K562 (cell line): ENCODE measurements around the gene PLA2G3. TPM values are rescaled to one million over a fixed set of nuclear protein-coding genes. Genes with fewer than 3 reads are reported as not detected.

Experiments
- ATAC-seq: fragments of 200-7000 bp; cut with Tn5 transposase; 3 replicates; pipeline ENCODE4 v1.9.1; 2020; ENCODE audit warnings: moderate library complexity
- BruUV-seq: library from RNA; stranded (reverse); fragments of 400-500 nt; replicated peaks from 2 replicates; lab custom pipeline; 2021; lab: Mats Ljungman, UMichigan
- CTCF ChIA-PET: fragments of 300-600 bp; formaldehyde crosslinking; extraction: SDS; loops from one replicate; lab custom pipeline; 2021; ENCODE audit warnings: low intra/inter-chr PET ratio; lab: Yijun Ruan, JAX
- POLR2A ChIA-PET: fragments of 300-600, 350-650 bp; sonication (Branson Sonifier 250); formaldehyde crosslinking; extraction: SDS; loops from one replicate; lab custom pipeline; 2021; ENCODE audit warnings: antibody characterized with exemption, inconsistent platforms; lab: Yijun Ruan, JAX
- DNase-seq, 4 experiments: peaks; one replicate each; pipeline versions ENCODE4 v3.0.0 to v3.0.0-alpha.2; 2011 to 2018; ENCODE audit warnings: low spot score in 3 of 4, mixed read lengths in 3 of 4; ENCODE audit errors: extremely low read depth in 1 of 4
- FAIRE-seq: peaks from 2 replicates; lab custom pipeline; 2011; peaks lifted over from hg19 to GRCh38; lab: Jason Lieb, UNC
- H2AFZ ChIP-seq: 2 replicates; pipeline ENCODE4 v1.6.0; 2011; ENCODE audit warnings: low read depth, low read length, control low read depth, inconsistent platforms
- H3K27ac ChIP-seq: fragments of 200-600 bp; 3 replicates; pipeline ENCODE4 v1.8.0; 2011; ENCODE audit warnings: low read depth, mild to moderate bottlenecking, control low read depth, inconsistent platforms, low read length, moderate library complexity, mixed read lengths; ENCODE audit errors: extremely low read depth
- H3K27me3 ChIP-seq, 2 experiments: fragments of 300-600 bp in 1 of 2; 2 replicates in 1 of 2; 3 replicates in 1 of 2; pipeline versions ENCODE4 v1.6.0 to v1.8.0; 2011; ENCODE audit warnings: inconsistent platforms in 2 of 2, low read length in 2 of 2, mild to moderate bottlenecking in 1 of 2, mixed read lengths in 1 of 2, moderate library complexity in 1 of 2; ENCODE audit not compliant: control insufficient read depth in 2 of 2, insufficient read depth in 2 of 2
- H3K36me3 ChIP-seq: fragments of 300-600 bp; 3 replicates; pipeline ENCODE4 v1.8.0; 2011; ENCODE audit warnings: mild to moderate bottlenecking, low read length, inconsistent platforms; ENCODE audit not compliant: control insufficient read depth, insufficient read depth
- H3K4me1 ChIP-seq, 2 experiments: fragments of 200-600 bp in 1 of 2; replicated peaks in 1 of 2; 2 replicates in 1 of 2; 3 replicates in 1 of 2; pipeline versions ENCODE4 v1.5.1 to v1.8.0; 2011; ENCODE audit warnings: inconsistent platforms in 2 of 2, low read length in 2 of 2, mild to moderate bottlenecking in 1 of 2, mixed read lengths in 1 of 2, moderate library complexity in 1 of 2; ENCODE audit not compliant: control insufficient read depth in 2 of 2, insufficient read depth in 2 of 2
- H3K4me2 ChIP-seq: 2 replicates; pipeline ENCODE4 v1.6.1; 2011; ENCODE audit warnings: low read length, control low read depth, inconsistent platforms, mixed read lengths; ENCODE audit not compliant: insufficient read depth
- H3K4me3 ChIP-seq: fragments of 200-600 bp; sonication (generic), shearing (Covaris generic); 2 replicates; pipeline ENCODE4 v1.5.1; 2016; ENCODE audit warnings: control low read depth, inconsistent platforms
- H3K79me2 ChIP-seq: fragments of 200-600 bp; 3 replicates; pipeline ENCODE4 v1.8.0; 2011; ENCODE audit warnings: low read length, inconsistent platforms; ENCODE audit not compliant: control insufficient read depth, insufficient read depth
- H3K9ac ChIP-seq, 2 experiments: 2 replicates each; pipeline versions ENCODE4 v1.6.0 to v1.6.1; 2011; ENCODE audit warnings: low read depth in 2 of 2, low read length in 2 of 2, control low read depth in 1 of 2, inconsistent platforms in 1 of 2, mild to moderate bottlenecking in 1 of 2, mixed read lengths in 1 of 2; ENCODE audit not compliant: insufficient read depth in 1 of 2
- H3K9me1 ChIP-seq: one replicate; pipeline ENCODE4 v1.6.0; 2011; ENCODE audit warnings: inconsistent platforms, mild to moderate bottlenecking, low read length, moderate library complexity; ENCODE audit not compliant: control insufficient read depth, insufficient read depth
- H3K9me3 ChIP-seq: replicated peaks from 2 replicates; pipeline ENCODE4 v1.5.1; 2011; ENCODE audit warnings: low read depth, low read length, inconsistent platforms; ENCODE audit not compliant: control insufficient read depth, insufficient read depth
- H4K20me1 ChIP-seq: replicated peaks from 2 replicates; pipeline ENCODE4 v1.6.1; 2011; ENCODE audit warnings: low read length, inconsistent platforms, mixed read lengths; ENCODE audit not compliant: control insufficient read depth, insufficient read depth
- ETV5 ChIP-seq: sonication (generic); formaldehyde crosslinking; IDR thresholded peaks from 2 replicates; pipeline ENCODE4 v1.4.0; 2020; ENCODE audit warnings: low read depth, mild to moderate bottlenecking, missing genetic modification reagents
- FOSL1 ChIP-seq: fragments of 200-800 bp; sonication (Bioruptor generic); conservative IDR thresholded peaks from 2 replicates; pipeline ENCODE4 v1.6.1; 2016; ENCODE audit warnings: missing genetic modification characterization, missing compliant biosample characterization
- JUND ChIP-seq, 2 experiments: IDR thresholded peaks; 2 replicates in 1 of 2; 3 replicates in 1 of 2; pipeline ENCODE4 v1.6.1; 2011; ENCODE audit warnings: borderline replicate concordance in 2 of 2, low read depth in 2 of 2, low read length in 2 of 2, improper control_type of control experiment in 1 of 2, missing biosample characterization in 1 of 2, missing genetic modification characterization in 1 of 2, missing genetic modification reagents in 1 of 2
- in situ Hi-C: fragments of 300-500 bp; cut with MboI; formaldehyde crosslinking; loops from 4 replicates; pipeline ENCODE4 v1.15.0; 2018; ENCODE audit warnings: inconsistent platforms, mixed read lengths
- intact Hi-C: fragments of 100-400 bp; cut with micrococcal nuclease; formaldehyde crosslinking; loops from 2 replicates; pipeline ENCODE4 v1.14.2; 2022
- polyA plus RNA-seq, 8 experiments: library from polyadenylated mRNA; depleted of rRNA in 4 of 8; stranded (reverse) in 5 of 8; unstranded in 3 of 8; fragments of >200 nt; fragmentation: Nextera tagmentation in 2 of 8; fragmentation: Illumina TruSeq in 1 of 8; extraction: Ambion mirVana in 2 of 8; extraction: Trizol in 1 of 8; gene quantifications; 2 replicates each; pipeline versions ENCODE4 v1.2.1 to v1.2.3, GENCODE V29; 2011 to 2014; ENCODE audit warnings: inconsistent platforms in 1 of 8, missing spikeins in 1 of 8
- total RNA-seq, 7 experiments: library from RNA; depleted of rRNA in 6 of 7; stranded (reverse); fragments of >200 nt in 6 of 7; fragmentation: Illumina TruSeq in 2 of 7; extraction: Trizol in 2 of 7; gene quantifications; 2 replicates each; pipeline versions ENCODE4 v1.2.1 to v1.2.3, GENCODE V29; 2011 to 2021; ENCODE audit warnings: low replicate concordance in 1 of 7
- TF ChIP-seq, protein P1 (sequence below), 2 experiments: fragments of 450-650 bp in 1 of 2; sonication (generic) in 1 of 2; formaldehyde crosslinking in 1 of 2; IDR thresholded peaks in 1 of 2; conservative IDR thresholded peaks in 1 of 2; 2 replicates each; pipeline versions ENCODE4 v1.6.1 to v1.8.1; 2016 to 2023; ENCODE audit warnings: mild to moderate bottlenecking in 2 of 2, moderate library complexity in 2 of 2, inconsistent platforms in 1 of 2, missing genetic modification reagents in 1 of 2

PLA2G3 gene
- total and polyA plus RNA-seq, 9 of the 15 experiments (the other 6 are each of a cell fraction or from before 2014, with no cell fraction given): 0.18 to 1.4 (median 0.64) TPM

GRCh38 chr22:31144223-31144622, 3.9 kb upstream of the PLA2G3 start:
- Histone ChIP-seq H3K9me3 (no peaks in the 10 kb centered on the region), H3K36me3 (no peaks in the 10 kb centered on the region), H3K4me1 (peaks cover 0 to 13% of the 10 kb centered on the region in 2 experiments; a peak in 3 of 5 replicates), H3K27me3 (no peaks in the 10 kb centered on the region; a peak in 1 of 5 replicates), H3K9me1 (no peaks in the 10 kb centered on the region), H4K20me1 (no peaks in the 10 kb centered on the region), H3K79me2 (no peaks in the 10 kb centered on the region), H3K27ac (no peak overlapping the region), H3K4me3 (no peak overlapping the region), H2AFZ (no peak overlapping the region), H3K4me2 (no peak overlapping the region), H3K9ac (no peak overlapping the region)
- POLR2A ChIA-PET: interaction anchor here (0.7 kb wide), 1 partner anchor 20 kb away, joined by 3 read pairs; no protein-coding TSS in a partner anchor
- in situ Hi-C loops (loop anchor here (5.0 kb wide), 1 partner anchor 42 kb away; no protein-coding TSS in a partner anchor), intact Hi-C loops (no loop called here)
- BruUV-seq: no TSS peak
- no peak for FAIRE-seq
- ATAC-seq: no peak
- TF ChIP-seq ETV5 (CRISPR knock-in tag) (no peak), JUND (IDR thresholded peaks at IDR 0.05; ENCODE audit: borderline replicate concordance, low read depth, low read length) (peak; percentile 62; the same call in 1 of the 2 replicates), JUND (tag; IDR thresholded peaks at IDR 0.05; ENCODE audit: borderline replicate concordance, low read depth, low read length) (peak; percentile 45; the same call in 1 of the 3 replicates), FOSL1 (peak; percentile 67)
- TF ChIP-seq, protein P1, sequence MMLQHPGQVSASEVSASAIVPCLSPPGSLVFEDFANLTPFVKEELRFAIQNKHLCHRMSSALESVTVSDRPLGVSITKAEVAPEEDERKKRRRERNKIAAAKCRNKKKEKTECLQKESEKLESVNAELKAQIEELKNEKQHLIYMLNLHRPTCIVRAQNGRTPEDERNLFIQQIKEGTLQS (IDR thresholded peaks at IDR 0.05): peak; percentile 61
- TF ChIP-seq, protein P1 (CRISPR knock-in tag; conservative IDR thresholded peaks at IDR 0.05): no peak
- CTCF ChIA-PET: interaction anchor here (0.5 kb wide), 1 partner anchor 19 kb away, joined by 5 read pairs; no protein-coding TSS in a partner anchor
- no peak for DNase-seq
